ENCODE measurements around the gene WNT5B. TPM values are rescaled to one million over a fixed set of nuclear protein-coding genes. Genes with fewer than 3 reads are reported as not detected.

Gene WNT5B
- total RNA-seq, 4 donors from 2014 or later = 0.17 to 2.5 (median 0.88) TPM

DNA sequence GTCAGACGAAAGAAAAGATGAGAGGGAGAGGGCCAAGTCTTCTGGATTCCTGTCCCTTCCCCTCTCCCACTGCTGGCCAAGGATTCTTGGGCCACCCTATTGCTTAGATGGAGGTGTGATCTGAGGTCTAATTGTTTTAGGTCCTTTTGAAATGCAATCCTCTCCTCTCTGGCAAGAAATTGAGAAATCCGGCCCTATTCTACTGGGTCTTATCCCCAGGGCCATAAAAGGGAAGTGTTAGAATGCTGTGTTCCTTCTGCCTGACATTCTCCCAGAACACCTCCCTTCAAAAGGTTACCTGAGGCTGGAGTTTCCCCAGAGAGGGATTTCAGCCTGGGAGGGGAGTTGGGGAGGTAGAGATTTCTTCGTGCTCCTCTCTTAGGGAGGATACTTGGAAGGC is 4.4 kb downstream of the WNT5B start:
- in situ Hi-C loops (cut with MboI; ENCODE audit: low sequenced_read_pairs in 4 of 4) = loop anchor here in 1 of 4 donors (25.0 kb wide), 1 partner anchor 1154 kb away; the partner anchor contains the start of gene FKBP4

DNA sequence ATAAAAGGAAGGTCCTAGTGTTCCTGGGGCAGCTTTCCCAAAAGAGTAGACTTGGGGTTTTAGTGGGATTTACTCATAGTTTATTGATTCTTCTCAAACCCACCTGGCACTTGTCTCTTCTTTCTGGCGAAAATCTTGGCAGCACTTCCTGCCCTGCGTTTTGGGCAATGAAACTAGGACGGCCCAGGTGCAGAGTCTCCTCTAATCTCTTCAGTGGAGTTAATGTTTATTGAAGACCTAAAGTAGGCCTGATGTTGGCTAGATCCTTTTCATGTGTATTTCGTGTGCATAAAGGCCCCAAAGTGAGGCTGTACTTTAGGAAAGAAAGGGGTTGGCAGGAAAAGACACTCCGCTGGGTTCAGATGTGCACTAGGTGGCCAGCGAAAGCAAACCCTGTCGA is 5.1 kb downstream of the WNT5B start:
- intact Hi-C loops (cut with DNase I; ENCODE audit: low total_unique reads) (loop anchor here (1.0 kb wide), 1 partner anchor 306 kb away; no protein-coding TSS in a partner anchor), in situ Hi-C loops (cut with MboI; ENCODE audit: low sequenced_read_pairs in 4 of 4) (loop anchor here in 1 of 4 donors (25.0 kb wide), 1 partner anchor 1153 kb away; the partner anchor contains the start of gene FKBP4)
- Histone ChIP-seq H3K4me1 (peaks cover 10 to 11% of the 10 kb centered on the region in 2 donors), H3K9me3 (no peaks in the 10 kb centered on the region), H3K27ac (no peak overlapping the region), H3K27me3 (peaks cover 25 to 37% (median 27%) of the 10 kb centered on the region in 3 donors), H3K4me3 (no peak overlapping the region), H3K36me3 (no peaks in the 10 kb centered on the region)
- no peak for TF ChIP-seq POLR2A (IDR thresholded peaks at IDR 0.05)
- TF ChIP-seq, protein P1, sequence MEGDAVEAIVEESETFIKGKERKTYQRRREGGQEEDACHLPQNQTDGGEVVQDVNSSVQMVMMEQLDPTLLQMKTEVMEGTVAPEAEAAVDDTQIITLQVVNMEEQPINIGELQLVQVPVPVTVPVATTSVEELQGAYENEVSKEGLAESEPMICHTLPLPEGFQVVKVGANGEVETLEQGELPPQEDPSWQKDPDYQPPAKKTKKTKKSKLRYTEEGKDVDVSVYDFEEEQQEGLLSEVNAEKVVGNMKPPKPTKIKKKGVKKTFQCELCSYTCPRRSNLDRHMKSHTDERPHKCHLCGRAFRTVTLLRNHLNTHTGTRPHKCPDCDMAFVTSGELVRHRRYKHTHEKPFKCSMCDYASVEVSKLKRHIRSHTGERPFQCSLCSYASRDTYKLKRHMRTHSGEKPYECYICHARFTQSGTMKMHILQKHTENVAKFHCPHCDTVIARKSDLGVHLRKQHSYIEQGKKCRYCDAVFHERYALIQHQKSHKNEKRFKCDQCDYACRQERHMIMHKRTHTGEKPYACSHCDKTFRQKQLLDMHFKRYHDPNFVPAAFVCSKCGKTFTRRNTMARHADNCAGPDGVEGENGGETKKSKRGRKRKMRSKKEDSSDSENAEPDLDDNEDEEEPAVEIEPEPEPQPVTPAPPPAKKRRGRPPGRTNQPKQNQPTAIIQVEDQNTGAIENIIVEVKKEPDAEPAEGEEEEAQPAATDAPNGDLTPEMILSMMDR (IDR thresholded peaks at IDR 0.05 in 4 of 5, conservative IDR thresholded peaks at IDR 0.05 in 1 of 5) = no peak
- DNase-seq (no peak), ATAC-seq (peak in 1 of 2 donors; percentile 5)

More for the DNA sequence above, 4.4 kb downstream of the WNT5B start:
- Histone ChIP-seq H3K4me1 (peaks cover 10 to 11% of the 10 kb centered on the region in 2 donors), H3K36me3 (no peaks in the 10 kb centered on the region), H3K9me3 (no peaks in the 10 kb centered on the region), H3K27me3 (peaks cover 28 to 37% (median 30%) of the 10 kb centered on the region in 3 donors), H3K4me3 (no peak overlapping the region), H3K27ac (no peak overlapping the region)
- DNase-seq (no peak), ATAC-seq (no peak)
- TF ChIP-seq, protein P1 (IDR thresholded peaks at IDR 0.05 in 4 of 5, conservative IDR thresholded peaks at IDR 0.05 in 1 of 5) = no peak
- no peak for TF ChIP-seq POLR2A (IDR thresholded peaks at IDR 0.05)
- intact Hi-C loops (cut with DNase I; ENCODE audit: low total_unique reads) = no loop called here

- no peak overlapping the region for H3K27ac ChIP-seq
- intact Hi-C loops (cut with DNase I; ENCODE audit: low total_unique reads) = loop anchor here (1.0 kb wide), 1 partner anchor 306 kb away; no protein-coding TSS in a partner anchor
- H3K9me3 ChIP-seq = no peaks in the 10 kb centered on the region
- in situ Hi-C loops (cut with MboI; ENCODE audit: low sequenced_read_pairs in 4 of 4) = loop anchor here in 1 of 4 donors (25.0 kb wide), 1 partner anchor 1153 kb away; the partner anchor contains the start of gene FKBP4
- ATAC-seq = peak; percentile 61 to 67
- H3K4me1 ChIP-seq = peaks cover 9 to 11% of the 10 kb centered on the region in 2 donors
- peak; percentile 40 to 61 for DNase-seq
- H3K27me3 ChIP-seq = peaks cover 21 to 31% (median 23%) of the 10 kb centered on the region in 3 donors
- no peak overlapping the region for H3K4me3 ChIP-seq
- H3K36me3 ChIP-seq = no peaks in the 10 kb centered on the region
- no peak for TF ChIP-seq POLR2A (IDR thresholded peaks at IDR 0.05)
- TF ChIP-seq, protein P1 (IDR thresholded peaks at IDR 0.05 in 4 of 5, conservative IDR thresholded peaks at IDR 0.05 in 1 of 5) = peak; percentile 51 to 88 (median 65)
Observed at GRCh38 chr12:1634590-1635191, 5.7 kb downstream of the WNT5B start.

DNA sequence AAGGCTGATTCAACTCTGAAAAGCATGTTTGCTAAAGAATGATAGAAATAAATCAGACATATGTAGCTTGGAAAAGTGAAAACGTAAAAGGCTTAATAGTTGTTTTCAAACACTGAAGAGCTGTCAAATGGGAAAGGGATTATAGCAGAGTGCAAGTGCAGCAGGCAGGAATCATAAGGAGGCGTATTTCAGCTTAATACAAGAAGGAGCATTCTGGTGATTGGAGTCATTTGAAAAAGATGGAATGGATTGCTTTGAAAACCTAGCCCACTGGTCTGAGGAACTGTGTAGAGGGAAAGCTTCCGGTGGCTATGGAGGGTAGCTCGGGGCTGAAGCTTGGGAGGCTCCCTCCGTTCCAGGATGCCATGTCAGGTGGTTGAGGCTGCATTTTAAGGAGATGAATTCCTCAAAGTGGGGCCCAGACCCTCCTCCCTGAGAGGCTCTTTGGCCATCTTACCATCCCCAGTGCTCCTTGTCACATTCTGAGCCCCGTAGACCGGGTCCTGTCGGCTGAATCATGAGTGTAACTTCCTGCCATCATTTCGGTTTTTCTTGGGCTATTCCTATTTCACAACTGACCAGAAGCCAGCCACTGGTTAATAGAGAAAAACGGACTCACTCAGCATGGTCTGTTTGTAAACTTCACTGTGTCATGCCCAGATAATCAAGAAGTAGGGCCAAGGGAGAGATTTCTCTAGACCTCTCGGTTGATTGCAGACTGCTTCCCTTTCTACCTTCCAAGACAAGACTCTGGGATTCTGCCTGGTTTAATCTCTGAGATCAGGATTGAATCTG is 6.5 kb downstream of the WNT5B start:
- Histone ChIP-seq H3K4me1 (peaks cover 3 to 10% of the 10 kb centered on the region in 2 donors), H3K27ac (no peak overlapping the region), H3K36me3 (no peaks in the 10 kb centered on the region), H3K27me3 (peaks cover 13 to 24% (median 18%) of the 10 kb centered on the region in 3 donors), H3K4me3 (no peak overlapping the region), H3K9me3 (no peaks in the 10 kb centered on the region)
- ATAC-seq = no peak
- TF ChIP-seq POLR2A (IDR thresholded peaks at IDR 0.05) = no peak
- TF ChIP-seq, protein P1 (IDR thresholded peaks at IDR 0.05 in 4 of 5, conservative IDR thresholded peaks at IDR 0.05 in 1 of 5) = no peak
- no peak for DNase-seq
- intact Hi-C loops (cut with DNase I; ENCODE audit: low total_unique reads) (no loop called here), in situ Hi-C loops (cut with MboI; ENCODE audit: low sequenced_read_pairs in 4 of 4) (loop anchor here in 1 of 4 donors (25.0 kb wide), 1 partner anchor 1152 kb away; the partner anchor contains the start of gene FKBP4)
